GM18511 (cell line): ENCODE measurements around the gene PRIMA1.

ENCODE experiments used
- ATAC-seq: cut with Tn5 transposase; IDR thresholded peaks from one replicate; pipeline ENCODE4 v1.9.1; 2021; ENCODE audit warnings: mild to moderate bottlenecking, moderate library complexity; ENCODE audit not compliant: unreplicated experiment

The PRIMA1 gene

GRCh38 chr14:93685121-93685895, 103.0 kb downstream of the PRIMA1 start:
- ATAC-seq, result no peak

GRCh38 chr14:93683226-93683625, 105.1 kb downstream of the PRIMA1 start:
- no peak for ATAC-seq

GRCh38 chr14:93682459-93682858, 105.8 kb downstream of the PRIMA1 start:
- ATAC-seq, result no peak

GRCh38 chr14:93676416-93676958, 111.8 kb downstream of the PRIMA1 start:
- ATAC-seq, result no peak

GRCh38 chr14:93675651-93676050, 112.6 kb downstream of the PRIMA1 start:
- no peak for ATAC-seq

- no peak for ATAC-seq
These were observed 113.9 kb downstream of the PRIMA1 start for GRCh38 chr14:93674343-93674742.

GRCh38 chr14:93669632-93670031, 118.7 kb downstream of the PRIMA1 start:
- ATAC-seq, result no peak
